Esophagus squamous epithelium (tissue), 5 donors: ENCODE measurements around the gene KLF16. TPM values are rescaled to one million over a fixed set of nuclear protein-coding genes. Genes with fewer than 3 reads are reported as not detected.

Source experiments
- DNase-seq: peaks from one replicate; lab custom pipeline; 2025; lab: John Stamatoyannopoulos, UW
- H3K27ac ChIP-seq, 4 donors: fragments of 200-600 bp; sonication (generic); one replicate each; pipeline ENCODE4 v1.5.1; 2016 to 2019; ENCODE audit warnings: mild to moderate bottlenecking in 1 of 4
- H3K27me3 ChIP-seq, 4 donors: fragments of 200-600 bp; sonication (generic); 1 replicate in 3 of 4; 2 replicates in 1 of 4; pipeline versions ENCODE4 v1.5.1 to v1.6.0; 2017 to 2021; ENCODE audit warnings: antibody characterized with exemption in 1 of 4
- H3K36me3 ChIP-seq, 3 donors: fragments of 200-600 bp; sonication (generic); one replicate each; pipeline ENCODE4 v1.5.1; 2016 to 2019
- H3K4me1 ChIP-seq, 3 donors: fragments of 200-600 bp; sonication (generic); one replicate each; pipeline ENCODE4 v1.5.1; 2017 to 2019
- H3K4me3 ChIP-seq, 4 donors: fragments of 200-600 bp; sonication (generic); 1 replicate in 3 of 4; 2 replicates in 1 of 4; pipeline ENCODE4 v1.5.1; 2016 to 2019; ENCODE audit warnings: mild to moderate bottlenecking in 2 of 4, moderate library complexity in 1 of 4
- H3K9me3 ChIP-seq, 3 donors: fragments of 200-600 bp; sonication (generic); one replicate each; pipeline ENCODE4 v1.5.1; 2016 to 2019
- POLR2A ChIP-seq, 4 donors: fragments of 450-650 bp; IDR thresholded peaks; one replicate each; pipeline ENCODE4 v1.6.1; 2017; ENCODE audit warnings: antibody characterized with exemption in 4 of 4, mild to moderate bottlenecking in 4 of 4, moderate library complexity in 3 of 4
- WGBS, 2 donors: methylation state at CpG; one replicate each; pipeline ENCODE4 v1.1.5; 2018; 5-methylcytosine and 5-hydroxymethylcytosine counted together
- intact Hi-C: fragments of 100-400 bp; cut with DNase I; formaldehyde crosslinking; loops from one replicate; pipeline ENCODE4 v1.15.0; 2022
- total RNA-seq, 4 donors: library from RNA; depleted of rRNA; stranded (reverse); fragments of >200 nt; gene quantifications; one replicate each; pipeline ENCODE4 v1.1.0, GENCODE V29; 2016
- TF ChIP-seq, protein P1 (sequence below), 6 experiments: fragments of 450-650 bp in 4 of 6; fragments of 200-600 bp in 2 of 6; sonication (generic) in 2 of 6; IDR thresholded peaks; one replicate each; pipeline ENCODE4 v1.5.1; 2016 to 2019; ENCODE audit warnings: antibody characterized with exemption in 6 of 6, mild to moderate bottlenecking in 4 of 6, moderate library complexity in 4 of 6
- donor health status: DM: yes; HTN: yes; CAD: no.

The KLF16 gene
- total RNA-seq, 4 donors from 2014 or later, result 8.3 to 13.5 (median 9.1) TPM

DNA sequence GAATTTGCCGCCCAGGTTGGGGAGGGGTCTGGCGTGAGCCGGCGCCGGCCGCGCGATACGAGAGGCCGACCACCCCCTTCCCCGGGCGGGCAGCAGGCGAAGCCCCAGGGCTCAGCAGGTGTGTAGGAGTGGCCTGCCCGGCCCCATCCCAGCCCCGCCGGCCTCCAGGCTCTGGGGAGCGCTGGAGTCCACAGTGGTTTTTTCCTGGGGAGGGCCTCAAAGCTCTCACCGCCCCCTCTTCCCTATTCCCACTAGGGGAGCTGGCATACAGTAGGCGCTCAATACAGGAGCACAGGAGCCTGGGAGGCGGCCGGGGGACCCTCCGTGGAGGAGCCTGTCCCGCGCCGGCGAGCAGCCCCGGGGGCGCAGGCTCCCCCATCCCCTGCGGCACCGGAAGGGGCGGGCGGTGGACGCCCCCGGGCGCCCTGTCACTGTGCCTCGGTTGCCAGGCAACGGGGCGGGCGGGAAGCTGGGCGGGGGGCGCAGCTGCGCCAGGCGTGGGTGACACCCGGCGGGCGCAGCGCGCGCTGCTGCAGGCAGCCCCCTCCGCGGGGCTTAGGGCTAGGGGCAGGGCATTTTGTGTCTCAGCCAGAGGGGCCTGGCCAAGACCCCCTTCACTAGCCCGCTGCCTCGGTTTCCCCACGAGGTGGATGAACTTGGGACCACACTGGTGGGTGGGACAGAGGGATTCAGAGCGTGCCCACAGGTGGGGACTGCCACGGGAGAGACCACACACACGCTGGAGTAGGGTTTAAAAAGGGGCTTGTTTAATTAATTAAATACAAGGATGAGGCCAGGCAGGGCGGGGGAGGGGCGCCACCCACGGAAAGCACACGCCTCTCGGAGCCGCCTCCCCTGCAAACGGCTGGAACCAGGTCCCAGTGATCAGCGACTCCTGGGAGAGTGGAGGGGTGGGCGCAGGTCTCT is 11.5 kb downstream of the KLF16 start:
- peak overlapping the region in 3 of 4 donors; percentile 6 to 92 (median 27) for H3K27ac ChIP-seq
- no peaks in the 10 kb centered on the region for H3K9me3 ChIP-seq
- TF ChIP-seq, protein P1, sequence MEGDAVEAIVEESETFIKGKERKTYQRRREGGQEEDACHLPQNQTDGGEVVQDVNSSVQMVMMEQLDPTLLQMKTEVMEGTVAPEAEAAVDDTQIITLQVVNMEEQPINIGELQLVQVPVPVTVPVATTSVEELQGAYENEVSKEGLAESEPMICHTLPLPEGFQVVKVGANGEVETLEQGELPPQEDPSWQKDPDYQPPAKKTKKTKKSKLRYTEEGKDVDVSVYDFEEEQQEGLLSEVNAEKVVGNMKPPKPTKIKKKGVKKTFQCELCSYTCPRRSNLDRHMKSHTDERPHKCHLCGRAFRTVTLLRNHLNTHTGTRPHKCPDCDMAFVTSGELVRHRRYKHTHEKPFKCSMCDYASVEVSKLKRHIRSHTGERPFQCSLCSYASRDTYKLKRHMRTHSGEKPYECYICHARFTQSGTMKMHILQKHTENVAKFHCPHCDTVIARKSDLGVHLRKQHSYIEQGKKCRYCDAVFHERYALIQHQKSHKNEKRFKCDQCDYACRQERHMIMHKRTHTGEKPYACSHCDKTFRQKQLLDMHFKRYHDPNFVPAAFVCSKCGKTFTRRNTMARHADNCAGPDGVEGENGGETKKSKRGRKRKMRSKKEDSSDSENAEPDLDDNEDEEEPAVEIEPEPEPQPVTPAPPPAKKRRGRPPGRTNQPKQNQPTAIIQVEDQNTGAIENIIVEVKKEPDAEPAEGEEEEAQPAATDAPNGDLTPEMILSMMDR (IDR thresholded peaks at IDR 0.05), result no peak
- TF ChIP-seq POLR2A (IDR thresholded peaks at IDR 0.05), result no peak
- 25 to 38% methylated on average over 8 to 14 of the region's 66 CpGs for WGBS, 2 donors
- H3K4me3 ChIP-seq, result no peak overlapping the region
- H3K4me1 ChIP-seq, result peaks cover 50 to 78% (median 61%) of the 10 kb centered on the region in 3 donors
- H3K36me3 ChIP-seq, result peaks cover 0 to 7% (median 0%) of the 10 kb centered on the region in 3 donors
- intact Hi-C loops, result no loop called here
- no peaks in the 10 kb centered on the region for H3K27me3 ChIP-seq
- no peak for DNase-seq

DNA sequence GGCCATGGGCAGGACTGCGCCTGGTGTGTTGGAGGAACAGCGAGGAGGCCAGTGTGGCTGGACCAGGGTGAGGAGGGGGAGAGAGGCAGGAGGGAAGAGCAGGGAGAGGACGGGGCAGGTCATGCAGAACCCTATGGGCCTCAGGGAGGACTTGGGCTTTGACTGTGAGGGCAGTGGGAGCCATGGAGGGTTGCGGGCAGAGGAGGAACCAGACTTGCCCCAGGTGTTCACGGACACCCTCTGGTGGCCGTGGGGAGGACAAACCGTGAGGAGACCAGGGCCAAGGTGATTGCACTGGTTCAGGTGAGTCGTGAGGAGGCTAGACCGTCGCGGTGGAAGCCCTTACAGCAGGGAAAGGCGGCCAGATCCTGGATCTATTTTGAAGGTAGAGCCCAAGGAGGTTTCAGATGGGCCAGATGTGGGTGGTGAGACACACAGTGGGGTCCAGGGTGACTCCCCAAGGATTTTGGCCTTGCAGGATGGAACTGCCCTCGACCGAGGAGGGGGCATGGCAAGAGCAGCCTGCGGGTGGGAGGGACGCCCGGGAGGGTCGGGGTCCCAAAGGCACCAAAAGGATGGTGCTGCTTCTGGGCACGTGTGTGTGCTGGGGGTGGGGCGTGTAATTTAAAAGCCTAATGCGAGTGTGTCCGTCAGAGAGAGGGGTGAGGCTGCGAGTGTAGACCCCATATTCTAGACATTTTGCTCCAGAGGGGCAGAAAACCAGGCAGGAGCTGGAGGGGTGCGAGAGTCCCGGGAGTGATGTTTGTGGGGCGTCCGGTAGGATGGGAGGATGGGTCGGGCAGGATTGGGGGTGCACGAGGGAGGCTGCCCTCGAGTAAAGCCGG is 12.3 kb downstream of the KLF16 start:
- no peak for TF ChIP-seq POLR2A (IDR thresholded peaks at IDR 0.05)
- TF ChIP-seq, protein P1 (IDR thresholded peaks at IDR 0.05), result no peak
- intact Hi-C loops, result no loop called here
- H3K27ac ChIP-seq, result no peak overlapping the region
- no peaks in the 10 kb centered on the region for H3K27me3 ChIP-seq
- H3K9me3 ChIP-seq, result no peaks in the 10 kb centered on the region
- peaks cover 52 to 78% (median 61%) of the 10 kb centered on the region in 3 donors for H3K4me1 ChIP-seq
- WGBS, 2 donors, result 63 to 68% methylated on average over 24 to 26 of the region's 31 CpGs
- H3K36me3 ChIP-seq, result peaks cover 0 to 10% (median 0%) of the 10 kb centered on the region in 3 donors
- no peak overlapping the region for H3K4me3 ChIP-seq
- no peak for DNase-seq

DNA sequence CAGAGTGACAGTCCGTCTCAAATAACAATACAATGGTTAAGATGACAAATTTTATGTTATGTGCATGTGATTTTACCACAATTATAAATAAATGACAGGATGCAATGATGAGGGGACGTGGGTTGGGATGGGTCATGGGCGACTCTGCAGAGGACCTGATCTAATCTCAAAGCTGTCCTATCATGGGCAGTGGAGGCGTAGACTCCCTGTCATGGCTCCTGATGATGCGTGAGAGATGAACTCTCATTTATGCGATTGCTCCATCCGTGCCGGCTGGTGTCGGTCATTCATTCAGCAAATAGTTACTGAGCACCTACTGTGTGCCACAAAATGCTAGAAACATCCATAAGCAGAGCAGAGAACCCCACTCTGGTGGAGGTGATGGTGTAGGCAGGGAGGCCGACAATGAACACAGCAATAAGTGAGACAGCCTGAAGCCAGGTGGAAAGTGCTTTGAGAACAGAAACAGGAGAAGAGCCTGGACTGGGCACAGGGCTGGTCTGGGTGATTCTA is 13.4 kb downstream of the KLF16 start:
- 71 to 80% methylated on average over 5 to 10 of the region's 10 CpGs for WGBS, 2 donors
- no peak overlapping the region for H3K4me3 ChIP-seq
- H3K4me1 ChIP-seq, result peaks cover 55 to 78% (median 63%) of the 10 kb centered on the region in 3 donors
- no peak overlapping the region for H3K27ac ChIP-seq
- no peaks in the 10 kb centered on the region for H3K9me3 ChIP-seq
- intact Hi-C loops, result no loop called here
- DNase-seq, result no peak
- H3K27me3 ChIP-seq, result no peaks in the 10 kb centered on the region
- TF ChIP-seq, protein P1 (IDR thresholded peaks at IDR 0.05), result no peak
- no peak for TF ChIP-seq POLR2A (IDR thresholded peaks at IDR 0.05)
- H3K36me3 ChIP-seq, result peaks cover 0 to 21% (median 0%) of the 10 kb centered on the region in 3 donors

DNA sequence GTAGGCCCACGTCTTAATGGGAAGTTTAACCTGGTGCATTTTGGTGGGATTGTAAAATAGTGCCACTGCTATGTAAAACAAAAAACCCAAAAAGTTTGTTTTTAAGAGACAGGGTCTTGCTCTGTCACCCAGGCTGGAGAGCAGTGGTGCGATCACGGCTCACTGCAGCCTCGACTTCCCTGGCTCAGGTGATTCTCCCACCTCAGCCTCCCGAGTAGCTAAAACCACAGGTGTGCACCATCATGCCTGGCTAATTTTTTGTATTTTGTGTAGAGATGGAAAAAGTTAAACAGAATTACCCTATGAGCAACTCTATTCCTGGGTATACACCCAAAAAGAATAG is 14.3 kb downstream of the KLF16 start:
- Histone ChIP-seq H3K9me3 (no peaks in the 10 kb centered on the region), H3K27ac (peak overlapping the region; percentile 94 to 100 (median 98)), H3K4me3 (no peak overlapping the region), H3K27me3 (no peaks in the 10 kb centered on the region), H3K4me1 (peaks cover 55 to 78% (median 63%) of the 10 kb centered on the region in 3 donors), H3K36me3 (peaks cover 0 to 21% (median 0%) of the 10 kb centered on the region in 3 donors)
- intact Hi-C loops, result no loop called here
- 52 to 58% methylated on average over 5 of the region's 5 CpGs for WGBS, 2 donors
- no peak for DNase-seq
- TF ChIP-seq POLR2A (IDR thresholded peaks at IDR 0.05), result no peak

DNA sequence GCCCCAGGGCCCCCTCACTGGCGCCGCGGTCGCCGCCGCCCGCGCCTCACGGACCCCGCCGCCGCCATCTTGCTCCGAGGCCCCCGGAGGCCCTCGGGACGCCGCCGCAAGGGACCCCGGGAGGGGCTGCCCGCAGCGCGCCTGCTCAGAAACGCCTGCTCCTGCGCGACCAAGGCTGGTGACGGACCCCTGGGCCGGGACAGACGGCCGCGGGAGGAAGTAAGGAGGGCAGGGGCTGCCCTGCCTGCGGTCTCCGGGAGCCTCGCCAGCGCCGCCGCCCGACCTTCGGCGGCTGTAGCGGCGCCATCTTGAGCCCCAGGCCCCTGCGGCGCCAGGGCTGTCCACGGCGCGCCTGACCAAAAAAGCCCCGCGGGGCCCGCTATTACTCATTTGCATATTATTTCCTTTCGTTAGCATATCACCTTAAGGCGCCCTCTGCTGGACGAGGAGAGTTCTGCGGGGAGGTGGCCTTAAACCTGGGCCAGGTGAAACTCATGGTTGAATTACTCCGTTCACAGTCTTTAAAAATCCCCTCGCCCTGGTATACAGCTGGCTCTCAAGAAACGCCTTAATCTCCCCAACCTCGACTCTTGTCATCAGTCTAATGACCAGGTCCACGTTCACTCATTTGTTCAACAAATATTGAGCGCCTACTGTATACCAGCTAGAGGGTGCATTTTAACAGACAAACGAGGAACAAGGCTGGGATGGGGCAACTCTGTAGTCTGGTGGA is 14.8 kb downstream of the KLF16 start, which contains the start of gene REXO1:
Gene REXO1, minus strand, starts transcription at position 85 of the 733 bp plus-strand sequence. CDS start 125 bp downstream, outside the sequence.
- WGBS, 2 donors, result 3% methylated on average over 25 to 33 of the region's 60 CpGs
- Histone ChIP-seq H3K27me3 (no peaks in the 10 kb centered on the region), H3K9me3 (no peaks in the 10 kb centered on the region), H3K4me1 (peaks cover 55 to 78% (median 63%) of the 10 kb centered on the region in 3 donors), H3K27ac (peak within 1 kb of the TSS; percentile 94 to 100 (median 98)), H3K36me3 (peaks cover 0 to 23% (median 0%) of the 10 kb centered on the region in 3 donors), H3K4me3 (peak within 1 kb of the TSS; percentile 72 to 100 (median 94))
- intact Hi-C loops, result no loop called here
- TF ChIP-seq POLR2A (IDR thresholded peaks at IDR 0.05), result peak in 2 of 4 donors; percentile 47 to 57
- TF ChIP-seq, protein P1 (IDR thresholded peaks at IDR 0.05), result peak; percentile 91 to 97 (median 97)
- DNase-seq, result peak; percentile 83
